GM18951 (cell line): ENCODE measurements around the gene MYBPH.

Experiments
- POLR2A ChIP-seq: IDR thresholded peaks from 4 replicates; pipeline ENCODE4 v1.6.1; 2011; ENCODE audit warnings: mild to moderate bottlenecking; ENCODE audit not compliant: insufficient read length, insufficient read depth; ENCODE audit errors: extremely low read depth
- in situ Hi-C: fragments of 300-500 bp; cut with MboI; formaldehyde crosslinking; loops from one replicate; pipeline ENCODE4 v1.12.0; 2022; ENCODE audit warnings: low sequenced_read_pairs, mixed read lengths, inconsistent platforms; ENCODE audit not compliant: unreplicated experiment

MYBPH gene

DNA sequence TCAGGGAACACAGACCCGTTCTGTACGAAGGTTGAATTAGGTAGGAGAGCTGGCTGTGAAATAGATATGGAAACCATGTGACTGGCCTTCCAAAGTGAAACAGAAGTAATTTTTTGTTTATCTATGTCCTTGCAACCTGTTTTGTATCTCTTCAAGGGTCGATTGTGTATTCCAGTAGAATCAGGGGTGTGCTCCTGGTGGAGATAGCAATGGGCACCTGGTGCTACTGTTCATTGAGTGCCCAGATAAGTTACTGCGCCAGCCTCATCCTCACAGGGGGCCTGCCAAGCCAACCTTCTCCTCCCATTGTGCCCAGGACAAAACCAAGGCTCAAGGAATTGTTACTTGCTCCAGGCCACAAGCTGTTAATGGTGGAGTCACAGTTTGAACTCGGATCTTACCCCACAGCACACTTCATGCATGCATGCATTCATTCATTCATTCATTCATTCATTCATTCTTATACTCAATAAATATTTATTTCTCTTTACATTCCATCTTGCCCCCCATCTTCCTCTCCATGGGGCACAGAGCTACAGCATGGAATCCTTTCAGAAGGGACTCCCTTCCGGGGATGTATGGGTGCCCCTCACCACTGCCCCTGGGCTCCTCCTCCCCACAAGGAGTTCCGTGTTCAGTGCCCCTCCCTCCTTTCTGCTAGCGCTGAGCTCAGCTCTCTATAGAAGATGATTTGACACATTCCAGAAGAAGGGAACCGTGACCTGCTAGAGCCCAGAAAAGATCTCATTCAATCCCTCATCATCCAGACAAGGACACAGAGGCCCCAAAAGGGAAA is 24.1 kb downstream of the MYBPH start:
- no peak for TF ChIP-seq POLR2A
- in situ Hi-C loops, result no loop called here

DNA sequence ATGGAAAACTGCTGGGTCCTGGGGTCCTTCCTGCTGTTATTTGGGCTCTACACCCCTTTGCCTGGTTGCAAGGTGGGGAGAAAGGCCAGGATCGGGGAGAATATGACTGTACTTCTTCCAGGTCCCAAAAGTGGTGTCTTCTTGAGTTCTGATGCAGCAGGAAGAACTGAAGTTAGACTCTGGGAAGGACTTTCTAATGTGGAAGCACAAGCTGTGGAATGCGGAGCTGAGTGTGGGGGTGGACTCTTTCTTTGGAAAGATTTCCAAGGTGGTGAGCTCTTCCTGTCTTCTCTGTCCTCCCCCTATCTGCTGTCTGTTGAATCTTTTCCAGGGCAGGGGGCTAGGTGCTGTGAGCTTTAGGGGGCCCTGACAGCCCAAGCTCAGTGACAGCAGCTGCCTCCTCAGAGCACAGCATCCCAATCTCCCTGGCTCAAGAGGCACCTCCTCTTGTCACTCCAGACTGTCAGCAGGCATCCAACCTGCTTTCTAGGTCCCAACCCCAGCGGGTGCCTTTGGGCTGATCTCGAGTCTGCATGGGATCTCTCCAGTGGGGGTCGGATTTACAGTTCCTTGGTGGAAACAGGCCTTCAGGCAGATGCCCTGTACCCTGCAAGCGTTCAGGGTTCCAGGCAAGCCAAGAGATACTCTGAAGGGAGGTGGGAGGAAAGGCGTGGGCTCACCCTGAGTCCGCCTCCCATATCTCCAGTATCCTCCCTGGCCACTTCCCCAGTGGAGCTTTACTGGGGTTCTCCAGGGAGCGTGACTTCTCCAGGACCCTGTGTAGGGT is 24.9 kb downstream of the MYBPH start:
- TF ChIP-seq POLR2A, result no peak
- in situ Hi-C loops, result no loop called here

- in situ Hi-C loops, result no loop called here
- TF ChIP-seq POLR2A, result no peak
These were observed 26.3 kb downstream of the MYBPH start for GRCh38 chr1:203149188-203149840.

- in situ Hi-C loops, result no loop called here
- no peak for TF ChIP-seq POLR2A
These were observed 27.0 kb downstream of the MYBPH start for GRCh38 chr1:203148579-203148978.

GRCh38 chr1:203148127-203148526 is 27.5 kb downstream of the MYBPH start:
- TF ChIP-seq POLR2A, result no peak
- in situ Hi-C loops, result no loop called here

- in situ Hi-C loops, result no loop called here
- TF ChIP-seq POLR2A, result no peak
These were observed 28.2 kb downstream of the MYBPH start for GRCh38 chr1:203147376-203147775.

DNA sequence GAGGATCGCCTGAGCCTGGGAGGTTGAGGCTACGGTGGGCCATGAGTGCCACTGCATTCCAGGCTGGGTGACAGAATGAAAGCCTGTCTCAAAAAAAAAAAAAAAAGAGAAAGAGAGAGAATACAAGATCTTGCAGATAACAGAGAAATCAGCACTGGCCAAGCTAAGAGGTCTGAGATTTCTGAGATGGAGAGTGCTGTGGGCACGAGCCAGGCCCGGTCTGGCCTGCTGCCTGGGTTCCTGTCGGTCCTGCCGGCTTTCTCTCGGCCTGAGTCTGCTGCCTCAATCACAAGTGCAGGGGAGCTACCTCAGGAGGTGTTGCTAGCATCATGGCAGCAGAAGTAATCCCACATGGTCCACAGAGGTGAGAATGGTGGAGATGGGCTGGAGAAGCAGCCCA is 29.1 kb downstream of the MYBPH start:
- no peak for TF ChIP-seq POLR2A
- in situ Hi-C loops, result no loop called here

DNA sequence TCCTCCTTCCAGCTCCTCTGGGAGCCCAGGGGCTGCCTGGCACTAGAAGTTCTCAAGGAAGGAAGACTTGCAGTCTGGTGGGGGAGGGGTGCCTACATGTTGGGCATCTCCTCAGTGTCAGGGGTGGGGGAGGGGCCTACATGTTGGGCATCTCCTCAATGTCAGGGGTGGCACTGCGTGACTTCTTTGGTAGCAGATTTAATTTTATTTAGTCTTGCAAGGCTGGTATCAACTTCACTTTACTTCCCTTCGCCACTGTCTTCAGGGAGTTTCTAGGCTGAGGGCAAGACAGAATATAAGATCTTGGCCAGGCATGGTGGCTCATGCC is 29.6 kb downstream of the MYBPH start:
- in situ Hi-C loops, result no loop called here
- TF ChIP-seq POLR2A, result no peak

GRCh38 chr1:203145321-203146041 is 30.1 kb downstream of the MYBPH start:
- TF ChIP-seq POLR2A, result no peak

GRCh38 chr1:203144661-203145060 is 31.0 kb downstream of the MYBPH start:
- TF ChIP-seq POLR2A, result no peak
- in situ Hi-C loops, result no loop called here

More at GRCh38 chr1:203145321-203146041, 30.1 kb downstream of the MYBPH start:
- in situ Hi-C loops, result no loop called here

- in situ Hi-C loops, result no loop called here
- TF ChIP-seq POLR2A, result no peak
These were observed 32.0 kb downstream of the MYBPH start for GRCh38 chr1:203143641-203144040.

DNA sequence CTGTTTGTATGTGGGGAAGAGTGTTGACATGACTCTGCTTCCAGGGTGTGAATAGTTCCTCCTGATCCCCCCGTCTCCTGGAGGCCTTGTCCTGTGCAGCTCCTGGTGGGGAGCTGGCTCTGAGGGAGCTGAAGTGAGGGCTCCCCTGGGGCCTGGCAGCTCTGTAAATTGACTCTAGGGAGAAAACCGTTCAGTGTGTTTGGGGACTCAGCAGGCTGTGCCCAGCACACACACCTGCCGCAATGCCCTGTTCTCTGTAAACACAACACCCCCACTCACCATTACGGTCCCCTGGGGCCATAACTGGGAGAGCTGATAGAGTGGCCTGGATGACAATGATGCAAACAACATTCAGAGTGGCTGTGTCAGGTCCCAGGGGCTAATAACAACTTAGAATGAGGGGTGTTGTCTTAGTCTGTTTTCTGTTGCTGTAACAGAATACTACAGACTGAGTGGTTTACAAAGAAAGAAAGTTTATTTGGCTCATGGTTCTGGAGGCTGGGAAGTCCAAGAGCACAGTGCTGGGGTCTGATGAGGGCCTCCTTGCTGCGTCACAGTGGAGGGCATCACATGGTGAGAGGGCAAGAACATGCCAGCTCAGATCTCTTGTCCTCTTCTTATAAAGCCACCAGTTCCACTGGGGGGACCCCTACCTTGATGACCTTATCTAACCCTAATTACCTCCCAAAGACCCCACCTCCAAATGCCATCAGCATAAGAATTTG is 32.8 kb downstream of the MYBPH start:
- TF ChIP-seq POLR2A, result no peak

More for the DNA sequence above, 32.8 kb downstream of the MYBPH start:
- in situ Hi-C loops, result no loop called here
